K562 (cell line): ENCODE results near the gene POLR2M. TPM values are rescaled to one million over a fixed set of nuclear protein-coding genes. Genes with fewer than 3 reads are reported as not detected.

Experiments used
- ATAC-seq: fragments of 200-7000 bp; cut with Tn5 transposase; 3 replicates; pipeline ENCODE4 v1.9.1; 2020; ENCODE audit warnings: moderate library complexity
- BruUV-seq: library from RNA; stranded (reverse); fragments of 400-500 nt; replicated peaks from 2 replicates; lab custom pipeline; 2021; lab: Mats Ljungman, UMichigan
- CTCF ChIA-PET: fragments of 300-600 bp; formaldehyde crosslinking; extraction: SDS; loops from one replicate; lab custom pipeline; 2021; ENCODE audit warnings: low intra/inter-chr PET ratio; lab: Yijun Ruan, JAX
- POLR2A ChIA-PET: fragments of 300-600, 350-650 bp; sonication (Branson Sonifier 250); formaldehyde crosslinking; extraction: SDS; loops from one replicate; lab custom pipeline; 2021; ENCODE audit warnings: antibody characterized with exemption, inconsistent platforms; lab: Yijun Ruan, JAX
- DNase-seq, 4 experiments: peaks; one replicate each; pipeline versions ENCODE4 v3.0.0 to v3.0.0-alpha.2; 2011 to 2018; ENCODE audit warnings: low spot score in 3 of 4, mixed read lengths in 3 of 4; ENCODE audit errors: extremely low read depth in 1 of 4
- FAIRE-seq: peaks from 2 replicates; lab custom pipeline; 2011; peaks lifted over from hg19 to GRCh38; lab: Jason Lieb, UNC
- H2AFZ ChIP-seq: 2 replicates; pipeline ENCODE4 v1.6.0; 2011; ENCODE audit warnings: low read depth, low read length, control low read depth, inconsistent platforms
- H3K27ac ChIP-seq: fragments of 200-600 bp; 3 replicates; pipeline ENCODE4 v1.8.0; 2011; ENCODE audit warnings: low read depth, mild to moderate bottlenecking, control low read depth, inconsistent platforms, low read length, moderate library complexity, mixed read lengths; ENCODE audit errors: extremely low read depth
- H3K27me3 ChIP-seq, 2 experiments: fragments of 300-600 bp in 1 of 2; 2 replicates in 1 of 2; 3 replicates in 1 of 2; pipeline versions ENCODE4 v1.6.0 to v1.8.0; 2011; ENCODE audit warnings: inconsistent platforms in 2 of 2, low read length in 2 of 2, mild to moderate bottlenecking in 1 of 2, mixed read lengths in 1 of 2, moderate library complexity in 1 of 2; ENCODE audit not compliant: control insufficient read depth in 2 of 2, insufficient read depth in 2 of 2
- H3K36me3 ChIP-seq: fragments of 300-600 bp; 3 replicates; pipeline ENCODE4 v1.8.0; 2011; ENCODE audit warnings: mild to moderate bottlenecking, low read length, inconsistent platforms; ENCODE audit not compliant: control insufficient read depth, insufficient read depth
- H3K4me1 ChIP-seq, 2 experiments: fragments of 200-600 bp in 1 of 2; replicated peaks in 1 of 2; 2 replicates in 1 of 2; 3 replicates in 1 of 2; pipeline versions ENCODE4 v1.5.1 to v1.8.0; 2011; ENCODE audit warnings: inconsistent platforms in 2 of 2, low read length in 2 of 2, mild to moderate bottlenecking in 1 of 2, mixed read lengths in 1 of 2, moderate library complexity in 1 of 2; ENCODE audit not compliant: control insufficient read depth in 2 of 2, insufficient read depth in 2 of 2
- H3K4me2 ChIP-seq: 2 replicates; pipeline ENCODE4 v1.6.1; 2011; ENCODE audit warnings: low read length, control low read depth, inconsistent platforms, mixed read lengths; ENCODE audit not compliant: insufficient read depth
- H3K4me3 ChIP-seq: fragments of 200-600 bp; sonication (generic), shearing (Covaris generic); 2 replicates; pipeline ENCODE4 v1.5.1; 2016; ENCODE audit warnings: control low read depth, inconsistent platforms
- H3K79me2 ChIP-seq: fragments of 200-600 bp; 3 replicates; pipeline ENCODE4 v1.8.0; 2011; ENCODE audit warnings: low read length, inconsistent platforms; ENCODE audit not compliant: control insufficient read depth, insufficient read depth
- H3K9ac ChIP-seq, 2 experiments: 2 replicates each; pipeline versions ENCODE4 v1.6.0 to v1.6.1; 2011; ENCODE audit warnings: low read depth in 2 of 2, low read length in 2 of 2, control low read depth in 1 of 2, inconsistent platforms in 1 of 2, mild to moderate bottlenecking in 1 of 2, mixed read lengths in 1 of 2; ENCODE audit not compliant: insufficient read depth in 1 of 2
- H3K9me1 ChIP-seq: one replicate; pipeline ENCODE4 v1.6.0; 2011; ENCODE audit warnings: inconsistent platforms, mild to moderate bottlenecking, low read length, moderate library complexity; ENCODE audit not compliant: control insufficient read depth, insufficient read depth
- H3K9me3 ChIP-seq: replicated peaks from 2 replicates; pipeline ENCODE4 v1.5.1; 2011; ENCODE audit warnings: low read depth, low read length, inconsistent platforms; ENCODE audit not compliant: control insufficient read depth, insufficient read depth
- H4K20me1 ChIP-seq: replicated peaks from 2 replicates; pipeline ENCODE4 v1.6.1; 2011; ENCODE audit warnings: low read length, inconsistent platforms, mixed read lengths; ENCODE audit not compliant: control insufficient read depth, insufficient read depth
- ATF7 ChIP-seq: fragments of 450-650 bp; IDR thresholded peaks from 2 replicates; pipeline ENCODE4 v1.7.1; 2014; ENCODE audit warnings: mild to moderate bottlenecking, moderate library complexity
- CBX5 ChIP-seq: IDR thresholded peaks from 2 replicates; pipeline ENCODE4 v1.6.1; 2014; ENCODE audit warnings: low read depth, borderline replicate concordance
- ELF2 ChIP-seq: fragments of 250-450 bp; sonication (Bioruptor Pico); IDR thresholded peaks from 2 replicates; pipeline ENCODE4 v1.5.0; 2021; ENCODE audit warnings: mild to moderate bottlenecking
- FUS ChIP-seq: fragments of 200-400 bp; formaldehyde crosslinking; optimal IDR thresholded peaks from 2 replicates; pipeline ENCODE3; 2017; ENCODE audit warnings: low read depth, low read length
- JUN ChIP-seq, 2 experiments: sonication (generic) in 1 of 2; formaldehyde crosslinking in 1 of 2; IDR thresholded peaks; 2 replicates each; pipeline versions ENCODE4 v1.6.1 to v1.8.0; 2012 to 2022; ENCODE audit warnings: borderline replicate concordance in 2 of 2, mild to moderate bottlenecking in 2 of 2, improper control_type of control experiment in 1 of 2, low read depth in 1 of 2, low read length in 1 of 2, missing genetic modification reagents in 1 of 2
- JUND ChIP-seq, 2 experiments: IDR thresholded peaks; 2 replicates in 1 of 2; 3 replicates in 1 of 2; pipeline ENCODE4 v1.6.1; 2011; ENCODE audit warnings: borderline replicate concordance in 2 of 2, low read depth in 2 of 2, low read length in 2 of 2, improper control_type of control experiment in 1 of 2, missing biosample characterization in 1 of 2, missing genetic modification characterization in 1 of 2, missing genetic modification reagents in 1 of 2
- MEF2A ChIP-seq: IDR thresholded peaks from 2 replicates; pipeline ENCODE4 v1.6.1; 2011; ENCODE audit warnings: low read depth, mild to moderate bottlenecking, low read length, moderate library complexity; ENCODE audit not compliant: control insufficient read depth
- RFX1 ChIP-seq: fragments of 450-650 bp; IDR thresholded peaks from 2 replicates; pipeline ENCODE4 v1.6.1; 2016; ENCODE audit warnings: mild to moderate bottlenecking, moderate library complexity
- ZBTB8A ChIP-seq: fragments of 450-650 bp; IDR thresholded peaks from 2 replicates; pipeline ENCODE4 v1.6.1; 2018; ENCODE audit warnings: mild to moderate bottlenecking, moderate library complexity; ENCODE audit not compliant: partially characterized antibody
- ZNF316 ChIP-seq: fragments of 450-650 bp; IDR thresholded peaks from 2 replicates; pipeline ENCODE4 v1.6.1; 2016
- WGBS: fragments of 100-300 bp; shearing (Covaris generic); methylation state at CpG from one replicate; pipeline ENCODE4 v1.1.6; 2016; ENCODE audit warnings: low coverage, mixed read lengths; ENCODE audit not compliant: insufficient coverage; ENCODE audit errors: missing lambda C conversion rate; 5-methylcytosine and 5-hydroxymethylcytosine counted together
- in situ Hi-C: fragments of 300-500 bp; cut with MboI; formaldehyde crosslinking; loops from 4 replicates; pipeline ENCODE4 v1.15.0; 2018; ENCODE audit warnings: inconsistent platforms, mixed read lengths
- intact Hi-C: fragments of 100-400 bp; cut with micrococcal nuclease; formaldehyde crosslinking; loops from 2 replicates; pipeline ENCODE4 v1.14.2; 2022
- polyA plus RNA-seq, 8 experiments: library from polyadenylated mRNA; depleted of rRNA in 4 of 8; stranded (reverse) in 5 of 8; unstranded in 3 of 8; fragments of >200 nt; fragmentation: Nextera tagmentation in 2 of 8; fragmentation: Illumina TruSeq in 1 of 8; extraction: Ambion mirVana in 2 of 8; extraction: Trizol in 1 of 8; gene quantifications; 2 replicates each; pipeline versions ENCODE4 v1.2.1 to v1.2.3, GENCODE V29; 2011 to 2014; ENCODE audit warnings: inconsistent platforms in 1 of 8, missing spikeins in 1 of 8
- total RNA-seq, 7 experiments: library from RNA; depleted of rRNA in 6 of 7; stranded (reverse); fragments of >200 nt in 6 of 7; fragmentation: Illumina TruSeq in 2 of 7; extraction: Trizol in 2 of 7; gene quantifications; 2 replicates each; pipeline versions ENCODE4 v1.2.1 to v1.2.3, GENCODE V29; 2011 to 2021; ENCODE audit warnings: low replicate concordance in 1 of 7
- TF ChIP-seq, protein P1 (sequence below), 2 experiments: fragments of 450-650 bp in 1 of 2; sonication (generic) in 1 of 2; formaldehyde crosslinking in 1 of 2; IDR thresholded peaks in 1 of 2; conservative IDR thresholded peaks in 1 of 2; 2 replicates each; pipeline versions ENCODE4 v1.6.1 to v1.8.1; 2016 to 2023; ENCODE audit warnings: mild to moderate bottlenecking in 2 of 2, moderate library complexity in 2 of 2, inconsistent platforms in 1 of 2, missing genetic modification reagents in 1 of 2

Gene POLR2M
- total and polyA plus RNA-seq, 9 of the 15 experiments (the other 6 are each of a cell fraction or from before 2014, with no cell fraction given), result 9.2 to 1,050 (median 43.0) TPM

DNA sequence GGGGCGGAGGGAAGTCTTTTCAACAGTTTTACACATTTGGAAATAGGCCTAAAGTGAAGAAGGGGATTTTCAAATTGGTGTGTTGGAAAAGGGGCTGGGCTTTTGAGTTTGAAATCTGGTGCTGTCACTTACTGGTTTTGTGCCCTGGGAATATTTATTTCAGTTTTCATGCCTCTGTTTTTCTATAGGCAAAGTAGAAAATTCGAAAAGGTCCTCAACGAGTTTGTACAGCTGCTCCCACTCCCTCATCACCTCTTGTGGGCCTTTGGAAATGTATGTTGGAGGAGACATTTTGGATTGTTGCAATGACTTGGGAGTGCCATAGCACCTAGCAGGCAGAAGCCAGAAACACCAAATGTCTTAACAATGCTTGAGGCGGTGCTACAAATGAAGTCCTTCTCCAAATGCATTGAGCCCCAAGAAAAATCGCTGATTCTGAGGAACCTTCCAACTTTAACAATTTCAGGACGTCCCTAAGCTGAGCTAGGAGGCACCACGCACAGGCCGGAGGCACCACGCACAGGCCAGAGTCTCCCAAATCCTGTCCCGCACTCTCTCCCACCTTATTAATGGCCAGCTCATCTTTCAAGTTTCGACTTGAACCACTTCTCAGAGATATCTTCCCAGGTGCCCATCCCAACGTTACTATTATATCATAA lies 639 bp upstream of the POLR2M start:
- CTCF ChIA-PET, result no interaction called here
- FAIRE-seq, result no peak
- no peak for ATAC-seq

DNA sequence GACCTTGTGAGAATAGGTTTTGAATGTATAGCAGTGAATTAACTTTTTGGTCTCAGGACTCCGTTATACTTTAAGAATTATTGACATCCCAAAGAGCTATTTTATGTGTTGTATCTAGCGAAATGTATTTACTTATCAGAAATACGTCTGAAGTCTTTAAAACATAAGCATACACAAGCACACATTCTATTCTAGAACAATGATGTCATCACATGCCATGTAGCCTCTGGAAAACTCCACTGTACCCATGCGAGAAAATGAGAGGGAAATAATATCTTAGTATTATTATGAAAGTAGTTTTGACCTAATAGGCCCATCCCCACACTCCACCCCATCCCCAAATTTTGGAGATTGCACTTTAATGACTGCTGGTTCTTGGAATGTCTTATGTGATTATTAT lies 1.5 kb downstream of the POLR2M start:
- H3K36me3 ChIP-seq, result peaks cover 50% of the 10 kb centered on the region
- intact Hi-C loops (no loop called here), in situ Hi-C loops (no loop called here)
- 43% methylated on average over 4 of the region's 4 CpGs for WGBS
- DNase-seq, result peak in 1 of 4 experiments; percentile 9
- H3K4me3 ChIP-seq, result peak overlapping the region; percentile 74
- no peak for ATAC-seq
- H3K9me1 ChIP-seq, result no peaks in the 10 kb centered on the region
- no peak for FAIRE-seq
- no TSS peak for BruUV-seq
- no peaks in the 10 kb centered on the region for H3K27me3 ChIP-seq
- CTCF ChIA-PET, result no interaction called here
- no peaks in the 10 kb centered on the region for H4K20me1 ChIP-seq
- H2AFZ ChIP-seq, result no peak overlapping the region
- peaks cover 6% of the 10 kb centered on the region for H3K9me3 ChIP-seq
- peak overlapping the region; percentile 91 for H3K4me2 ChIP-seq
- POLR2A ChIA-PET, result interaction anchor here (1.0 to 1.4 kb wide), 2 partner anchors 16 to 26 kb away, joined by 3 read pairs; no protein-coding TSS in a partner anchor
- H3K9ac ChIP-seq, result peak overlapping the region in 1 of 2 experiments; percentile 98; a peak in 2 of 4 replicates
- peak overlapping the region; percentile 91; the same call in 1 of the 3 replicates for H3K27ac ChIP-seq
- peaks cover 4 to 30% of the 10 kb centered on the region in 2 experiments; a peak in 4 of 5 replicates for H3K4me1 ChIP-seq
- peaks cover 43% of the 10 kb centered on the region for H3K79me2 ChIP-seq
- TF ChIP-seq ZBTB8A (no peak), JUND (IDR thresholded peaks at IDR 0.05; ENCODE audit: borderline replicate concordance, low read depth, low read length) (peak; percentile 38; the same call in 1 of the 2 replicates), JUND (tag; IDR thresholded peaks at IDR 0.05; ENCODE audit: borderline replicate concordance, low read depth, low read length) (no peak; the same call in 2 of the 3 replicates), JUN (IDR thresholded peaks at IDR 0.05; ENCODE audit: borderline replicate concordance, low read depth, low read length) (peak; percentile 27; the same call in 1 of the 2 replicates), JUN (CRISPR knock-in tag; IDR thresholded peaks at IDR 0.05; ENCODE audit: borderline replicate concordance) (no peak), CBX5 (no peak), MEF2A (peak; percentile 83), ATF7 (peak; percentile 79), RFX1 (no peak), FUS (no peak)
- TF ChIP-seq, protein P1, sequence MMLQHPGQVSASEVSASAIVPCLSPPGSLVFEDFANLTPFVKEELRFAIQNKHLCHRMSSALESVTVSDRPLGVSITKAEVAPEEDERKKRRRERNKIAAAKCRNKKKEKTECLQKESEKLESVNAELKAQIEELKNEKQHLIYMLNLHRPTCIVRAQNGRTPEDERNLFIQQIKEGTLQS (IDR thresholded peaks at IDR 0.05), result peak; percentile 90
- TF ChIP-seq, protein P1 (CRISPR knock-in tag; conservative IDR thresholded peaks at IDR 0.05), result no peak
- TF ChIP-seq, all 486 proteins: peak for 5

More for the DNA sequence above, 639 bp upstream of the POLR2M start:
- in situ Hi-C loops, result no loop called here
- TF ChIP-seq ZNF316 (peak; percentile 28; the same call in 1 of the 2 replicates), ELF2 (CRISPR knock-in tag) (no peak)
- TF ChIP-seq, all 486 proteins: peak for 1
- no peaks in the 10 kb centered on the region for H3K9me1 ChIP-seq
- peaks cover 0 to 8% of the 10 kb centered on the region in 2 experiments; a peak in 1 of 5 replicates for H3K27me3 ChIP-seq
- DNase-seq, result no peak
- peak overlapping the region; percentile 96 for H2AFZ ChIP-seq
- H3K27ac ChIP-seq, result peak overlapping the region; percentile 91
- no peaks in the 10 kb centered on the region for H4K20me1 ChIP-seq
- peaks cover 29% of the 10 kb centered on the region for H3K36me3 ChIP-seq
- peaks cover 4 to 30% of the 10 kb centered on the region in 2 experiments; a peak in 4 of 5 replicates for H3K4me1 ChIP-seq
- intact Hi-C loops, result no loop called here
- peaks cover 43% of the 10 kb centered on the region for H3K79me2 ChIP-seq
- no TSS peak for BruUV-seq
- H3K4me3 ChIP-seq, result peak overlapping the region; percentile 74
- peak overlapping the region; percentile 91 for H3K4me2 ChIP-seq
- peak overlapping the region in 1 of 2 experiments; percentile 98; a peak in 1 of 4 replicates for H3K9ac ChIP-seq
- peaks cover 6% of the 10 kb centered on the region for H3K9me3 ChIP-seq
- 81% methylated on average over 11 of the region's 12 CpGs for WGBS
- POLR2A ChIA-PET, result interaction anchor here (0.7 to 2.3 kb wide), 7 partner anchors 9 to 245 kb away, joined by 3 to 11 read pairs (median 6); no protein-coding TSS in a partner anchor
